Subcutaneous adipose tissue (tissue), 4 donors: ENCODE results near the gene IFNAR2. TPM values are rescaled to one million over a fixed set of nuclear protein-coding genes. Genes with fewer than 3 reads are reported as not detected.

Experiments used
- CTCF ChIP-seq: fragments of 450-650 bp; IDR thresholded peaks from one replicate; pipeline ENCODE4 v1.5.1; 2016; ENCODE audit warnings: low read depth, mild to moderate bottlenecking, control low read depth, antibody characterized with exemption, moderate library complexity
- total RNA-seq, 4 donors: library from RNA; depleted of rRNA; stranded (reverse); fragments of >200 nt; gene quantifications; one replicate each; pipeline ENCODE4 v1.1.0, GENCODE V29; 2016

The IFNAR2 gene
- total RNA-seq, 4 donors from 2014 or later, result 12.6 to 41.5 (median 13.8) TPM

DNA sequence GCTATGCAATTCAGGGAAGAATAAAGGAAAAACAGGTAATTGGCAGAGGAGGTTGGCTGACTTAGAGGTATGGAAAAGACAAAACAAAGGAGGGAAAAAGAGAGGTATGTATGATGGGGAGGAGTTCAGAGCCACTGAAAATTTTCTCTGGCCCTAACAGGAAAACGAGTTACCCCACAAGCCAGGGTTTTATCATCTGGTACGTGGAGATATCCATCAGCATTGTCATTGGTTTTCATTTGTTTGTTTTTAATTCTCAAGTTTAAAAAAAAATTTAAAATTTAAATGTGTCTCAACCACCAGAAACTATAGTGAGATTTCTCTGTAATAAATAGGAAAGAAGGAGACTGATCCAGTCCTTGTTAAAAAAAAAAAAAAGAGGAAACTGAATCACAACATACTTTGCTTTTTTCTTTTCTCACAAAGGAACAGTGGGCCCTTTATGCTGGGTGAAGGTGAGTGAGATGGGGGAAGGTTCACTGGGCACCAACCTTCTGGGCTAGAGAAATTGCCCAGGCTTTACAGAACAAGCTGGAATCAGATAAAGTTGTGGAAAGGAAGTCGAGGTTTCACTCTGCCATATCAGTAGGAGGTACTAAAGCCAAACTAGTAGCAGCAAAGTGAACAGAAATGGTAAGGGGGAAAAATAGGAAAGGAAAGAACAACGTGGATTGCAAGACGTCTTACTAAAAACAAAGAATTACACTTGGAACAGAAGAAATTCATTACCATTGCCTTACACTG lies 2.7 kb downstream of the IFNAR2 start:
- TF ChIP-seq CTCF, result no peak

DNA sequence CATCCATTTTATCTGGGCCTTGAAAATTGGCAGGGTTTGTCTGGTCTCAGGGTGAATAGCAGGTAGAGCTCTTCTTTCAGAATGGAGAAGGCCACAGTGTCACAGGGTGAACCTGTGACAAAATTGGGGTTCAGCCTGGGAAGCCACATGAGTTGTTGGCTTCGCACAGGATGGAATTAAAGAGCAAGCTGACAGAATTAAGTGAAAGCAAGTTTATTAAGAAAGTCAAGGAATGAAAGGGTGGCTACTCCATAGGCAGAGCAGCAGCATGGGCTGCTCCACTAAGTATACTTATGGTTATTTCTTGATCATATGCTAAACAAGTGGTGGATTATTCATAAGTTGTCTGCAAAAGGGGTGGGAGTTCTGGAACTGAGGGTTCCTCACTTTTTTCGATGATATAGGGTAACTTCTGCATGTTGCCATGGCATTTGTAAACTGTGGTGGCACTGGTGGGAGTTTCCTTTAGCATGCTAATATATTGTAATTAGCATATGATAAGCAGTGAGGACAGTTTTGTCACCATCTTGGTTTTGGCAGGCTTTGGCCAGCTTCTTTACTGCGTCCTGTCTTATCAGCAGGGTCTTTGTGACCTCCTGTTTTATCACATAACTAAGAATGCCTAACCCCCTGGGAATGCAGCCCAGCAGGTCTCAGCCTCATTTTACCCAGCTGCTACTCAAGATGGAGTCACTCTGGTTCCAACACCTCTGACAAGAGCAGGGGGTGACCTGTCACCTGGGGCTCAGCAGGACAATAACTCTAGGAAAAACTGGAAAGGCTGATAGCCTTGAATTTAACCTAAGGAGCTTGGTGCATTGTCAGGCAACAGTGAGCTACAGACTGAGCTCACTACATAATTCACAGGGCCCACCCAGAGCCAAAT lies 5.1 kb downstream of the IFNAR2 start:
- TF ChIP-seq CTCF, result no peak

DNA sequence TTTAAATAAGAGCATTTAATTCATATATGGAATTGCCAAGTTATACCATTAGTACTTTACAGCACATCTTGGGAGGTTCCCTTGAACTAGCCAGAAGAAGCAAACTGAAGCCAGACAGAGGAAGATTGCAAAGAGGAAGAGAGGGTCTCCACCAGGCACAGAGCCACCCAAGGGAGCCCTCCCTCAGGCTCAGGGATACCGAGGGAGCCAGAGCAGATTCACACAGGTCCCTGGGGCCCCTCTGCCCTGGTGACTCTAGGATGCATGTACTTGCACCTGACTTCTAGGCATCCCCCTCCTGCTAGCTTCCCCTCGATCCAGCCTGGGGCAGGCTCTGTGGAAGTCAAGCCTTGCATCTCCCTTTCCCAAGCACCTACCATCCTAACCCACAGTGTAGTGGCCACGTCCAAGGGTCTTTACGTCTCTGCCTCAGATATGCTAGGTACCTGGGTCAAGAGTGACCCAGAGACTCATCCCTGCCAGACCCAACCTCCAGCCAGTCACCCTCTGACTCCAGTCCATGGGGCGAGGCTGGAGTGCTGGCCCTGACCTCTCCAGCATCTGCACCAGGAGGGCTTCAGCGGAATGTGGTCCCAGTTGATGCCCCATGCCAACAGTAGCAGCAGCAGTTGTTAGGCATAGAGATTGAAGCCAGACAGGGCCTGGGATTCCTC lies 6.4 kb downstream of the IFNAR2 start:
- TF ChIP-seq CTCF, result no peak

DNA sequence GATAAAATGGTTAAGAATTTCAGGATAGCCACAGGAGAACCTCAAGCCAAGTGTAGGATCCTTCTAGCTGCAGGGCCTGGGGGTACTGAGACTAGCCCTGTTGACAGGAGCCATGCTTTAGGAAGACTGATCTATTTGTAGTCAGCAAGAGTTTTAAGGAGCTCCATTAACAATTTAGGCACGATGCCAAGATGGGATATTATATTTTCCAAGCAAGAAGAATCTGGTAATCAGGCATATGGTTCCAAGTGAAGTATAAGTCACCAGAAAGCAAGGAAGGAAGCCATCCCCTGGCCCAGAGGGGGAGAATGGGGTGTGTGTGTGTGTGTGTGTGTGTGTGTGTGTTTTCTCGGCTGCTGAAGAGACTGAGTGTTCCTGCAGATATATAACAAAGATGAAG lies 7.0 kb downstream of the IFNAR2 start:
- no peak for TF ChIP-seq CTCF

DNA sequence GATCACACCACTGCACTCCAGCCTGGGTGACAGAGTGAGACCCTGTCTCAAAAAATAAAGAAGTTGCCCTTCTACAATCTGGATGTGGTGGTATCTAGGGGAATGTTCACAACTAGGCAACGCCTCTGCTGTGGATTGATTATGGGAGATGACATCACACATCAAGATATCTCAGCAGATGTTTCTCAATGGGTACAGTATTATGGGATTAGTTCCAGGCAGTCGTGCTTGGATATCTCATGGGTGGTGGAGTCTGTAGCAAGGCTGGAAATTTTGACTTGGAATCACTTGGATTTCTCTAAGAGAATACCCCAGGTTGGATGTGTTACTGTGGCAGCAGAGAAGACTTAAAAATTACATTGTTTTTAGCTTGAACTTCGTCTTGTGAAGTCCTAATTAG lies 7.7 kb downstream of the IFNAR2 start:
- no peak for TF ChIP-seq CTCF

DNA sequence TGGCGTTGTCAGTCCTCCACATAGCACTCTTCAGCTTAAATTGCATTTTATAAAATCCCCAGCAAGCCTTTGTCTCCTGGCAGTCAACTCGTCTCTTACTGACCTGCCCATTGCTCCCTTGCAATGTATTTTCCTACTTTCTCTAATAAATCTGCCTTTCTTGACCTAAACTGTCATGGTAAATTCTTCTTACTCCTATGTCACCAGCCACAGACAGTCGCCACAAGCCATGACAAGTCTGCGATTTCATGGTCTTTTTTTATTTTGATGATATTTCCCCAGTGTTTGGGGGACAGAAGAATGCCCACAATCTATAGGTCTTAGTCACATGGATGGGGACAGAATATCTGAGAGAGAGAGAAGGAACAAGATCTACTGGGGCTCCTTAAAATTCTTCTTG lies 8.4 kb downstream of the IFNAR2 start:
- no peak for TF ChIP-seq CTCF
